GM19468 (cell line): ENCODE measurements around the gene CHRNA3.

Experiments
- ATAC-seq: cut with Tn5 transposase; IDR thresholded peaks from one replicate; pipeline ENCODE4 v1.9.1; 2021; ENCODE audit warnings: mild to moderate bottlenecking, moderate library complexity, moderate number of reproducible peaks; ENCODE audit not compliant: unreplicated experiment; ENCODE audit errors: extremely low read depth

CHRNA3 gene

DNA sequence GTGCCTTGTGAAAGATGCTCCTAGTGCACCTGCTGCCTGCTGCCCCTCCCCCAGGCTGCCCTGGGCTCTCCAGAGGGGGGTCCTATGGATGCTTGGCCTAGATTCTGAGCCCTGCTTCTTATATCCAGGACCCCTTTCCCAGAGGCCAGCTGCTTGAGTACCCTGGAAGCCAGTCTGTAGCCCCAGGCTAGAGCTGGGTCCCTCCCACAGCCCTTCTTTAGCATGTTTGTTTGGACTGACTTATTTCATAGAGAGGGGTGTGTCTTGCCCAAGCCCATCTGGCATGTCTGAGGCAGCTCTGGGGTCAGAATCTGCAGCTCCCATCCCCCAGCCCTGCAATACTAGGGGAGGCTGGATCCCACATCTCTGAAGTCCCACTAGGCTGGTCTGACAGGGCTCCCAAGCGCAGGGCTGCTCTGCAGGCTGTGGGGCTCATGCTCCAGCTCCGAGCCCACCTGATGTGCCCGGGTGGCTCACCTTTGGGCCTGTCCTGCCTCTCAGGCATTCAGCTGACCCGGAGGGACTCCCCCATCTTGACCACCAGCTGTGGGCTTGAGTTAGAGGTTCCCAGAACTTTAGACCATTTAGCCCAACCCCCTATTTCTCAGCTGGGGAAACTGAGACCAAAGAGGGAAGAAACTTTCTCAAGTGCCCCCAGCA, 17.1 kb upstream of the CHRNA3 start:
- no peak for ATAC-seq

DNA sequence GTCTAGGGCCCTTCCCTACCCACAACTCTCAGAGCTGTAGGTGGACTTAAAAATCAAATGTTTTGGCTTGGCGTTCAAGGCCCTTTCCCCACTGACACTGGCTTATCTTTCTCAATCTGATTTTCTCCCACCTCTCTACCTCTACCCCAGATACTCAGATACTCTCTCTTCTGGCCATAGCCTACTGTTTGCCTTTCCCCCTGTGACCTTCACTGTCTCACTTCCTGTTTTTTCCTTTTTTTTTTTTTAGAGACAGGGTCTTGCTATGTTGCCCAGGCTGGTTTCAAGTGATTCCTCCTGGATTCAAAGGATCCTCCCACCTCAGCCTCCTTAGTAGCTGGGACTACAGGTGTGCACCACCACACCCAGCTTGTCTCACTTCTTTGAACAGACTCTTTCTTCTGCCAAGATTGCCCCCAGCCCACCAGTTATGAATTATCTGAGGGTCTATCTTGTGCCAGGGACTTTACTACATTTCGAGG, 15.6 kb upstream of the CHRNA3 start:
- no peak for ATAC-seq

DNA sequence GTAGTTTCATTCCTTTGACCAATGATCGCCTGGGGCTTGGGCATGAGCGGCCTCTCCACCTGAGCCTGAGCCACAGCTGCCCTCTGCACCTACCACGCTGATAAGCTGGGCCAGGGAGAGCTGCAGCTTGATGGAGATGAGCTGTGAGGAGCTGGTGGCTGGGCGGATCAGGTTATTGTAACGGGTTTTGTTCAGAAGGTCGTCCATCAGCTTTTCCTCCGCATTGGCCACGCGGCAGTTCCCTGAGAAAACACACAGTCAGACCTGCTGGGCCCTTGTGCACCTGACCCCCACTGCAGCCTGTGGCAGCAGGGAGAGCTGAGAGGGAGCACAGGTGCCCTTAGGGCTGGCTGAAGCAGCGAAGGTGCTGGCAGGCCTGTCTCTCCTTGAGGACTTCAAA, 14.6 kb upstream of the CHRNA3 start:
- ATAC-seq, result no peak

DNA sequence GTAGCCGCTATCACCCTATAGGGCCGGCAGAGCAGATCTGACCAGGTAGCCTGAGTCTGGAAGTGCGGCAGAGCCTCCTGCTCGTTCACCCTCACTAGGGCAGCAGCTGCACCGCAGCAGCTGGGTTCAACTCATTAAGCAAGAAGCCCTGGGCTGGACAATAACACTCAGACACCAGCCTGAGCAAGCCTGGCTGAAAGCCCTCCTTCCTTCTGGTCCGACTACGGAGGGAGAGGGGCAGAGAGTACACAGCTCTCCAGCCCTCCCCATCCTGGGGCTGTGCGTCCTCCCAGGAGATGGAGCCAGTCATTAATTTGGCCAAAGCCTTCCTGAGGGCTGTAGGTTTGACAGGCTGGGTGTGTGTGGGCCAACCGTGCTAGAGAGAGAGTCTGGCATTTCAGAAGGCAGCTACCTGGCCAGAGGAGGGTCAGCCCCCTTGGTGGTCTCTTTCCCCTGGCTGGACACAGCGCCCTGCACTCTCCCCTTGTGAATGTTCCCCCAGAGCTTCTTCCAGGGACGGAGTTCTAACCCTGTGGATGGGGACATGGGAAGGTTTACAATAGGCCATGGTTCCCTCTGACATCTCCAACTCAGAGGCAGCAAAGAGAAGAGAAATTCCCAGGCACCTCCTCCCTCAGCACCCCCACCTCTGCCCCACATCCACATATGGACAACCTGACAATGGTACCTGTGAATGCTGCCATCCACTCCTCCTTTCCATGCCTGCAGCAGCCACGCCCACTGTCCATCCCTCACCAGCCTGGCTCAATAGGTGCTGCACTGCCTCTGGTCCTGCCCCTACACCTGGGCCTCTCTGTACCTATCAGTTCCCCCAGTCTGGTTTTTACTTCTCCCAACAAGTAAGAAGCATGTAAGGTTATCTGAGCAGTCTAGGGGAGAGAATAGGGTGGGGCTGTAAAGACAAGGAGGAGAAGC, 13.7 kb upstream of the CHRNA3 start:
- no peak for ATAC-seq

DNA sequence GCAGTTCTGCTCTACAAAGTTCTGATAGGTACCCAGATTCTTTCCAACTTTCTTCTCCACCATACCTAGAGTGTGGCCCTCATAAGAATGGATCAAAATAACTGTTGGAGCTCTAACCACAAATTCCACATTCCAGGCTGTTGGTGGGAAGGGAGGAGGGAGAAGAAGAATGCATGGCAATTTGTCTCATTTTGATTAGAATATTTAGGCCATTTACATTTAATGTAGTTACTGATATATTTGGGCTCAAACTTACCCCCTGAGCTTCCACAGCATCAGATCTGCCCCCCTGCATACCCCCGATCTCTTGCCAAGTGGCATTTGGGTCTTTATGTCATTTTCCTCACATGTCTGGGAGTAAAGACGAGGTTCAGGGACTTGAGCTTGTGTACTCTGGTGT, 12.6 kb upstream of the CHRNA3 start:
- no peak for ATAC-seq

DNA sequence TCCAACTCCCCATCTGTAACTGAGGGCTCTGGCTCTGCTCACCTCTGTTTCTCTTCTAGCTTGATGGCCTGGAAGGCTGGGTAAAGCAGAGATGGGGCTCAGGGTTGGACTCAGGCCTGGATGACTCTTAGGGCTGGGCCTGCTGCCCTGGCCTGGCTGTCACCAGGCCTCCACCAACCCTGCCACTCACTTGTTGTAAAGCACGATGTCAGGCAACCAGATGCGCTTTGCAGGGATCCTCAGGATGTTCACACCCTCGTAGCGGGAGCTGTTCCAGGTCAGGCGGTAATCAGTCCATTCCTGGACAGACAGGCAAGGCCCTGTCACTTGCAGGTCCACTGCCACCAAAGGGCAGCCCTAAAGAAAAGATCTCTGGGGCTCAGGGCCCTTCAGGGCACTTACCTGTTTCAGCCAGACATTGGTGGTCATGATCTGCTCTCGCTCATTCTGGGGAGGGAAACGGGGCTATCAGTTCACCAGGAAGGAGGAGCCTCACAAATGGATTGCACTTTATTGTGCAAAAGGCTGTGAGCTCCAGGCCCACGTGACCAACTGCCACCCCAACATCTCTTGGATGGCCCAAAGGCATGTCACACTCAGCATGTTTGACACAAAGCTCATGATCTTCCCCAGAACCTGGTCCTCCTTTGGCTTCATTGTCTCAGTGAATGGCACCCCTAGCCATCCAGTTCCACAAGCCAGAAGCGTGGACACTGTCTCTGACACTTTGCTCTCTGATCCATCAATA, 10.3 kb upstream of the CHRNA3 start:
- no peak for ATAC-seq

DNA sequence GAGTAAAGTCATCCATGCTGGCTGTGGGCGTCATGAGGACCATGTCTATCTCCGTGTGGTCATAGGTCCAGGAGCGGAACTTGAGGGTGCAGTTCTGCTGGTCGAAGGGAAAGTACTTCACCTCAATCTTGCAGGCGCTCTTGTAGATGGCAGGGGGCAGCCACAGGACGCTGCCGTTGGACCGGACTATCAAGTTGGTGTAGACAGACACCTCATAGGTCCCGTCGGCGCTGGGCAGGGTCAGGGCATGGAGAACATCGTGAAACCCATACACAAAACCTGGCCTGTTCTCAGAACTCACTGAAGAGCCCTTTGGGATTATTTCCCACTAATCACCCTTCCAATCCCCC, 8.9 kb upstream of the CHRNA3 start:
- ATAC-seq, result no peak

DNA sequence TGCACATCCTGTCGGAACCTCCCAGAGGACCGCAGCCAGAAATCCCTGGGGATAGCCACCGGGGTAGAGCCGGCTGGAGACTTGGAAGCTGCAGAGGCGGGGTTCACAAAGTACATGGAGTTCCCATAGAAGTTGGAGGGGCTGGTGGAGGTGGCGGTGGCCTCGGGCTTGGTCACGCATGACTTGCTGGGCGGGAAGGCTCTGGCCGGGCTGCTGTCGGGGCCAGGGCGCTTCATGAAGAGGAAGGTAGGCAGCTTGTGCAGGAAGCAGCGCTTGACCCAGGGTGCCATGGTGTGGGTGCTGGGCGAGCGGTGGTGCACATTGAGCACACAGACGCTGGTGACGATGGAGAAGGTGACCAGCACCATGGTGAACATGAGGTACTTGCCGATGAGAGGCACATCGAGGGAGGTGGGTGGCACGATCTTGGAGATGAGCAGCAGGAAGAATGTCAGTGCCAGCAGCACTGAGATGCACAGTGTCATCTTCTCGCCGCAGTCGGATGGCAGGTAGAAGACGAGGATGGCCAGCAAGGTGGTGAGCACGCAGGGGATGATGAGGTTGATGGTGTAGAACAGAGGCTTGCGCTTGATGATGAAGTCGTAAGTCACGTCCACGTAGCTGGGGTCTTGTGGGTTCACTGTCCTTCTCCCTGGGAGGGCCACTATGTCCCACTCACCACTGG, 8.4 kb upstream of the CHRNA3 start:
- no peak for ATAC-seq

DNA sequence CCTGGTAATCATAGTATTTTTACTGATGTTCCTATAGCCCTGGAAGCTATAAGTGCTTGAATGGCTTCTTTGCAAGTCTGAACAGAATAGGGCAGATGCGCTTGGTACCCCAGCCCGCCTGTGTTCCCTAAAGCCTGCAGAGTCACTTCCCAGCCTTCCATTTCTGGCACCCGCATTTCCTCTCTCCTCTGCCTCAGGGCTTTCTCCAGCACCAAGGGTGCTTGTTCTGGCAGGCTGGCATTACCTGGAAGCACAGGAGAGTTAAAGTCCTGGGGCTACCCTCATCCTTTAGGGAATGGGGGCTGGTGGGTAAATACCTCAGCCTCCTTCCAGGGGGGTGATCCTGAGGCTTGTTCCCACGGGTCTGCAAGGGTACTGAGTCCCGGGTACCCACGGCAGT, 7.4 kb upstream of the CHRNA3 start:
- no peak for ATAC-seq

DNA sequence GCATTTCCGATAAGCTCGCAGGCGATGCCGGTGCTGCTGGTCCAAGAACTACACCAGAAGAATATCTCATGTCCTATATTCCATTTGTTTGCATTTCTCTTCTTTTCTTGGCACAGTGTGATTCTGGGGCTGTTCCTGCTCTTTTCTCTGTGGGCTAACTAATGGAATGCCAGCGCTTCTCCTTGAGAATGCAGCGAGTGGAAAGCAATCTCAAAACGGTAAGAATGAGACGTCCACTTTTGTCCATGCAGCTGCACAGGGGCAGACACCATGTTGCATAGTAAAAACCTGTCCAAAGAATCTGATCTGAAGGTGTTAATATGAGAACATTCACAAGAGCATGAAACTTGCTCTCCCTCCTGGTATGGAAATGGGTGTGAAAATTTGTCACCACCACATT, 6.6 kb upstream of the CHRNA3 start:
- no peak for ATAC-seq

DNA sequence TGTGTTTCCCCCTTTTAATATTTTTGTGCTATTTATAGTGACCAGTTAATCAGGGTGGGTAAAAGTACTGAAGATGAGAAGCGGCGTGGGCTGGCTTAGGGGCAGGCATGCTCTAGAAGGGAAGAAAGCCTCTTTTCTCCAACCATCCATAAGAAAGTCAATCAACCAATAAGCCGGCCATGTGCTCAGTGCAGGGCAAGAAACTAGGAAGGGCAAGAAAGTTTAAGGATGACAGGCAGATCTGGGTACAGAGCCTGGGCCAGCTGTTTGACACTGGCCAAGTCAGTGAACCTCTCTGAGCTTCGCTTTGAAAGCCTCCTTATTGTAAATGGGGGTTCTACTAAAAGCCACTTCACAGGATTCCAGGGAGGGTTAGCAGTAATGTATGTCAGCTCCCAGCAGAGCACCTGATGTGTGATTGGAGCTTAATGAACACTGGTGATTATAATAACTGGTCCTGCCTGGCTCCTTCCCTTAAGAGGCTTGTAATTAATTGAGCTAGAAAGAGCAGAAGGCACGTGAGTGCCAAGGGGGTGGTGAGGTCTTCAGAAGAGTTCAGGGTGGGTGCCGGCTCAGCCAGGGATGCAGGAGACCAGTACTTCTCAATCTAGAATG, 5.7 kb upstream of the CHRNA3 start:
- no peak for ATAC-seq

DNA sequence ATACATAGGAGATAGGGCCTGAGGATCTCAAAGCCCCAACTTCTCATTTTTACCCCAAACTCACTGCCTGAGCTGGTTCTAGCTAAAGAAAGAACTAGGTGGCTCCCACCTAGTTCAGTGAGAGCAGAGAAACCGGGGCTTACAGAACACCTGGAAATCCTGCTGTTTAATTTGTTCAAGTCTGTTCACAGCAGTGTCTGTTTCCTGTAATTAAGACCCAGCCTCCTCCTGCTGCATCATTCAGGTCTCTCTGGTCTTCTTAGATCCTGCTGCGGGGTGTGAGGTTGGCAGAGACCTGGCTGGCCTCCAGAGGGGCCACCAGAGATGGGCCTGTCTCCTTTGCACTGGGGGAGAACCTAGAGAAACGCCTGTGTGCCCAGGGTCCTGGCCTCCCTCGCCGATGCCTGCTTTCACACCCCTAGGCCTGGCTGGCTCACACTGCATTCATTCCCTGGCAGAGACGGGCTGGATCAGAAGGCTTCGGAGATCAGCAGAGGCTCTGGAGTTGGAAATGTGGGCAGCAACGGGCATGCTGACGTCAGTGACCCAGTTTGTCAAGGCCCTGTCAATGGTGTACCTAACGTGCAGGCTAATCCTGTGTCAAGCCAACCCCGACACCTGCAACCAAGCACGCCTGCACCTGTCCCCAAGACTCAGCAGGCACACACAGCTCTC, 4.9 kb upstream of the CHRNA3 start:
- ATAC-seq, result no peak

DNA sequence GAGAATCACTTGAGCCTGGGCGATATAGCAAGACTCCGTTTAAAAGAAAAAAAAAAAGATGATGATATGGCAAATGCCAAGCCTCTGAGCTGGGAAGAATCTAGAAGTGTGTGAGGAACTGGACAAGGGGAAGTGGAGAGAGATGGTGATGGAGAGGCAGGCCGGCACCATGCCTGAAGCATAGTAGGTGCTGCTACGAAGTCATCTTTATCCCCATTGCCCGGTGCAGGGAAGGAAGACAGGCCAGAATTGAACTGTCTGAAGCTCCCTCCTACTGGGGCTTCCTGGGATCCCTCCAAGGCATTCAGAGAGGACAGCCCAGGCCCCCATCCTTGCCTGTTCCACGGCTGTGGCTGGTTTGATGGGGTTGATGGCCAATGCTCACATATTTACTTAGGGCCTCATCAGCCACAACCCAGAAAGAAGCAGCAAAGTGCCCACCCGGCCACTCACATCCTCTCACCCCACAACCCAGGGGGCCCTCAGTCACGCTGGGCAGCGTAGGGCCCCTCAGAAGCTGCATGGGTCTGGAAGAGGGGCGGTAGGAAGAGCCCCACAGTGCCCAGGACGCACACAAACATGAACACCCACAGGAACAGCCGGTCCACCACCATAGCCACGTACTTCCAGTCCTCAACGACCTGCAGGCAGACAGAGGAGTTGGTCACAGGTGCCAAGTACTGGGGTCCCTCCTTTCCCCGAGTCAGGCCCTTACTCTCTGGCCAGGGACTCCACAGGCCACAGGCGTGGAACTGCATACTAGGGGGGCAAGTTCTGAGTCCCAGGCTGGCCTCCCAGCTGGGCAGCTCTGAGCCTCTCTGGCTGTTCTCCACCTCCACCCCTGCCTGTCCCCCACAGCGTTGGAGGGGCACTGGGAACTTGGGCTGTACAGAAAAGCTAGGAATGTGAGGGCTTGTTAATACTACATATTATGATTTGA, 4.1 kb upstream of the CHRNA3 start:
- no peak for ATAC-seq

DNA sequence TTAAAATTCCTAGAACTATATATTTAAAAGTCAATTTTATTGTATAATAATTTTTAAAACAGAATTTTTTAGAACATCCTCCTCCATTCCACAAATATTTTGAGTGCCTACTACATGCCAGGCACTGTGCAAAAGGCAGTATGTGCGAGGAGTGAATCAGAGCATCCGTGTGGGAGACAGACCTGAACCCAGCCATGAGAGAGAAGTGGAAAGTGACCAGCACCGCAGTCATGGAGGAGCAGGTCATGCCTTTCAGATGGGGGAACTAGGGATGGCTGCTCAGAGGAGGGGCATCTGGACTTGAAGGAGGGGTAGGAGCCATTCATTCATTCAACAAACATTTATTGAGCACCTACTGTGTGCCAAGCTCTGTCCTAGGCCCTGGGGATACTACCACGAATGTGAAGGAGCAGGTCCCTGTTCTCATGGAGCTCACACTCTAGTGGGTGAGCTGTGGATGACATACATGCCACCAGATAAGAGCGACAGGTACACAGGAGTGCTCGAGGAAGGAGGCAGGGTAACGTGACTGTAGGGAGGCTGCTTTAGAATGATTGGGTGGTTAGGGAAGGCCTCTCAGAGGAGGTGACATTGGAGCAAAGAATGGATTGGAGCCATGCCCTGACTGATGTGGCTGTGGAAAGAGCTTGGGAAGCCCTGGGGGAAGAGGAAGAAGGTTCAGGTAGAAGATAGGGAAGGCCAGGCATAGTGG, 3.1 kb upstream of the CHRNA3 start:
- ATAC-seq, result no peak

DNA sequence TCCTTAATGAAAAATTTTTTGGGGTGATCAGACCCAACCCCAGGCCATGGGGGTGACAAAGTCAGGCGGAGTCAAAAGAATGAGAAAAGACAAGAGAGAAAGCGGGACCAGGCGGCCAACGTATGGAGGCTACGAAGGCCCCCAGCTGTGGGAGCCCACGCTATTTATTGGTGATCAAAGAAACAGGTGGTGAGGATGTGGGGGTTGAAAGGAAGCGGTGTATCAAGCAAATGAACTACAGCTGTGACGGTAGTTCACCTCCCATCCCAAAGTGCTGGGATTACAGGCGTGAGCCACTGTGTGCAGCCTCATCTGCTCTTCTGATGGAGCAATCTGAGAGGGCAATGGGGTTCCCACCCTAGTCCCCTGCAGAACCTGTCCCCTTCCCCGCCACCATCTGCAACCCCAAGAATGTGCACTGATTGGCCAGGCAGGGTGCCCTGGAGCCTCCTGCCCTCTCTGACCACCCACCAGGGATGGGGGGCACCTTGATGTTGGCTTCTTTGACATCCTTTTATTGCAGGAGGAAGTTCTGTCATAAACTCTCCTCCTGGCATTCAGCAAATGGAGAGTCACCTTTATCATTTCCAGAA, 1.1 kb upstream of the CHRNA3 start:
- no peak for ATAC-seq

DNA sequence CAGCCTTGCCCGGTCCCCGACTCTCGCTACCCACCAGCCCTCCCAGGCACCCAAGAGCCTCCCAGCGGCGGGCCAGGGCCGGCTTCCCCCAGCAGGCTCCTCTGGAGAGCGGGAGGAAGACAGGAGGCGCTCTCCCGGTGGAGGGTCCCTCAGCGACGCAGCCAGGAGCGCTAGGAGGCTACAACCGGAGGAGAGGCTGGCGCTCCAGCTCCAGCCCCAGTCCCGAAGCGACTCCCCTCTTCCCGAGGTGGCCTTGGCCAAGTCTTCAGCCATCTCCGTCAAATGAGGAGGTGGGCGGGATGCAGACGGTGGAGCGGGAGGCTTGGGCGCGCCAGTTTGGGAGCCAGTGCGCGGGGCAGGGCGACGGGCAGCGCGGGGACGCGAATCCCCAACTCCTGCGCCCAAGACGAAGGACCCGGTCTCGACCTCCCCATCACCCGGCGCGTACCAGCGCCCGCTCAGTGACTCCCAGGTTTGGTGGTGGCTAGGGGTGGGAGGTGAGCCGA, 722 bp downstream of the CHRNA3 start:
- ATAC-seq, result no peak
